Stimulated activated CD8-positive, alpha-beta memory T cell treated with anti-CD3 and anti-CD28 coated beads, Interleukin-2, amount 100 ng/mL, for 48 hours (primary cell): ENCODE data around the gene C20orf202.
"Not testable (repeated sequence)": the region's sequence is repeated elsewhere in the genome, so short reads cannot be mapped to it uniquely, and the experiment has no call there.

Experiments
- DNase-seq, 2 donors: peaks; one replicate each; pipeline ENCODE4 v3.0.0-alpha.2; 2020; ENCODE audit warnings: low read depth in 2 of 2

Gene C20orf202

GRCh38 chr20:1209447-1210387 lies 6.5 kb downstream of the C20orf202 start:
- DNase-seq, result no peak

- no peak for DNase-seq
Observed at GRCh38 chr20:1210501-1210900, 7.2 kb downstream of the C20orf202 start.

- no peak for DNase-seq
Observed at GRCh38 chr20:1212023-1212422, 8.8 kb downstream of the C20orf202 start.

GRCh38 chr20:1212607-1213396 lies 9.5 kb downstream of the C20orf202 start:
- DNase-seq, result peak; percentile 40 to 62

GRCh38 chr20:1214838-1215261 lies 11.6 kb downstream of the C20orf202 start:
- DNase-seq, result no peak

- peak; percentile 23 to 63 for DNase-seq
Observed at GRCh38 chr20:1215386-1216170, 12.3 kb downstream of the C20orf202 start.

- not testable (repeated sequence) for DNase-seq
Observed at GRCh38 chr20:1216527-1217427, 13.5 kb downstream of the C20orf202 start.

- not testable (repeated sequence) for DNase-seq
Observed at GRCh38 chr20:1222750-1223149, 19.5 kb downstream of the C20orf202 start.

- DNase-seq, result no peak
Observed at GRCh38 chr20:1224205-1224890, 21.1 kb downstream of the C20orf202 start.

GRCh38 chr20:1225263-1225782 lies 22.1 kb downstream of the C20orf202 start:
- no peak for DNase-seq

- peak; percentile 61 to 79 for DNase-seq
Observed at GRCh38 chr20:1225783-1226654, 22.8 kb downstream of the C20orf202 start, which contains the start of gene RAD21L1. Gene RAD21L1, plus strand, starts transcription at chr20:1226044. Its CDS starts 2,410 bp downstream, at chr20:1228454.

- DNase-seq, result no peak
Observed at GRCh38 chr20:1229541-1229940, 26.3 kb downstream of the C20orf202 start.

GRCh38 chr20:1232286-1233111 lies 29.2 kb downstream of the C20orf202 start:
- no peak for DNase-seq

GRCh38 chr20:1240549-1240948 lies 37.3 kb downstream of the C20orf202 start:
- DNase-seq, result no peak

- no peak for DNase-seq
Observed at GRCh38 chr20:1241456-1241855, 38.2 kb downstream of the C20orf202 start.

GRCh38 chr20:1242099-1242498 lies 38.8 kb downstream of the C20orf202 start:
- DNase-seq, result no peak

- no peak for DNase-seq
Observed at GRCh38 chr20:1242530-1242929, 39.3 kb downstream of the C20orf202 start.

- no peak for DNase-seq
Observed at GRCh38 chr20:1245578-1245977, 42.3 kb downstream of the C20orf202 start.
